Endothelial cell of umbilical vein (primary cell): ENCODE measurements around the gene LIMA1.

ENCODE experiments used
- CTCF ChIP-seq, 2 donors: IDR thresholded peaks; 1 replicate in 1 of 2; 2 replicates in 1 of 2; pipeline ENCODE4 v1.5.1; 2011; ENCODE audit warnings: low read length in 2 of 2, mild to moderate bottlenecking in 2 of 2, moderate library complexity in 2 of 2, control low read depth in 1 of 2, inconsistent platforms in 1 of 2, low read depth in 1 of 2; ENCODE audit not compliant: insufficient read depth in 1 of 2; ENCODE audit errors: extremely low read depth in 1 of 2
- EZH2 ChIP-seq: IDR thresholded peaks from 2 replicates; pipeline ENCODE4 v1.6.1; 2012; ENCODE audit warnings: borderline replicate concordance, low read depth, mild to moderate bottlenecking, moderate library complexity, low read length, inconsistent platforms; ENCODE audit not compliant: severe bottlenecking
- FOS ChIP-seq: IDR thresholded peaks from 2 replicates; pipeline ENCODE4 v1.6.1; 2011; ENCODE audit warnings: mild to moderate bottlenecking, low read length, moderate library complexity, borderline replicate concordance; ENCODE audit not compliant: insufficient read depth
- GATA2 ChIP-seq: IDR thresholded peaks from 2 replicates; pipeline ENCODE4 v1.7.0; 2011; ENCODE audit warnings: low read depth, mild to moderate bottlenecking, moderate library complexity, mixed read lengths, low read length; ENCODE audit not compliant: insufficient read length, insufficient read depth
- JUN ChIP-seq: IDR thresholded peaks from 2 replicates; pipeline ENCODE4 v1.6.1; 2011; ENCODE audit warnings: borderline replicate concordance, low read depth; ENCODE audit not compliant: insufficient read length, insufficient read depth
- MAX ChIP-seq: IDR thresholded peaks from 2 replicates; pipeline ENCODE4 v1.6.1; 2011; ENCODE audit not compliant: insufficient read depth, insufficient read length
- MYC ChIP-seq: IDR thresholded peaks from one replicate; pipeline ENCODE4 v1.6.1; 2011; ENCODE audit warnings: mild to moderate bottlenecking, low read depth, low read length
- POLR2A ChIP-seq: IDR thresholded peaks from 2 replicates; pipeline ENCODE4 v1.6.1; 2012; ENCODE audit warnings: low read depth, mild to moderate bottlenecking, control low read depth, low read length
- POLR2AphosphoS5 ChIP-seq: IDR thresholded peaks from 2 replicates; pipeline ENCODE4 v1.6.1; 2012; ENCODE audit warnings: low read depth, mild to moderate bottlenecking, control low read depth, low read length, moderate library complexity; ENCODE audit not compliant: insufficient read depth

GRCh38 chr12:50257236-50258166 is 25.8 kb downstream of the LIMA1 start:
- TF ChIP-seq JUN = no peak
- no peak for TF ChIP-seq FOS
- TF ChIP-seq CTCF (IDR thresholded peaks at IDR 0.05; ENCODE audit: extremely low read depth in 1 of 2, insufficient read depth in 1 of 2, low read depth in 1 of 2, low read length in 2 of 2) = no peak
- no peak for TF ChIP-seq POLR2A
- no peak for TF ChIP-seq POLR2AphosphoS5
- TF ChIP-seq MAX = no peak
- TF ChIP-seq EZH2 = no peak
- TF ChIP-seq GATA2 = no peak
- no peak for TF ChIP-seq MYC
